CD4-positive, alpha-beta T cell treated with Interleukin-4 for 4 hours (primary cell): Measurements from ENCODE around the gene ATG7.
"Not testable (repeated sequence)": the region's sequence is repeated elsewhere in the genome, so short reads cannot be mapped to it uniquely, and the experiment has no call there.

ENCODE experiments used
- DNase-seq: peaks from one replicate; pipeline ENCODE4 v3.0.0-alpha.2; 2020

Gene ATG7

GRCh38 chr3:11558918-11559815, 287.0 kb downstream of the ATG7 start:
- no peak for DNase-seq

GRCh38 chr3:11559816-11560633, 287.8 kb downstream of the ATG7 start:
- DNase-seq, result no peak

DNA sequence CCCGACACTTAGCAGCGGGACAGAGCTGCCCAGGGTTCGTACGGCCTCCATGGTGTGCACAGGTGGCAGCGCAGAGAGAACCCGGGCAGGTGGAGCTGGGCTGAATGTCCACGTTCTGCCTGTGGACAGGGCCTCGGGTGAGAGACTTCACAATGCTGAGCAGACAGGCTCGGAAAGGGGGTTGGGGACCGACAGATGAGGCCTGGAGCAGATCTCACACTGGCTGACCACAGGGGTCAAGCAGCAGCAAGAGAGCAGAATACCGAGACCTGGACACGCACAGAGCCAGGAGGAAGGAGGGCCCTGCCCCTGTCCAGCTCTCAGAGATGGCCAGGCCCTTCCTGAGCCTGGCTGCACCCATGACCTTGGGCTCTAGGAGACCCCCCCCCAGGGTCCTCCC, 288.5 kb downstream of the ATG7 start:
- DNase-seq, result no peak

DNA sequence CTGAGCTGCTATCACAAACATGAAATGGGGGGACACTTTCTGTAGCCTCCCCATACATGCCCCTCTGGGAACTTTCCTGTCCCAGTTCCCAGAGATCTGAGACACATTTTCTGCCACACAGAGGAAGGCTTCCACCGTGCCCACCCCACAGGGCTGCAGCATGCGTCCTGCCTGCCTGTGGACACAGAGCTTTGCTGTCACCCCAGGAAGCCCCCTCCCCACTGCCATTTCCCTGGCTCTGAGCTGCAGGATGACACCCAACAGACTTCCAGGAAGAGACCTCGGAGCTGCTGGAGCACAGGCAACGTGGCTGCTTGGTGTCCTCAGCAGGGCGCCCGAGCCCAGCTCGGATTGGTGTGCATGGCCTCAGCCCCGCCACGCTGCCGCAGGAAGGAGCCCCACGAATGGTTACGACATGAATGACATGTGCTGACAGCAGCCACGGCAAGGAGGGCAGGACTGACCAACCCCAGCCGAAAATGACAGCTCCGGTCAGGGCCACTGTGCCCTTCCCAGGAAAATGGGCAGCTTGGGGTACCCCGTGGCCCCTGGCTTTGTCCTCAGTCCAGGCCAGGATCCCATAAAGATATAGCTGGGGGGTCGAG, 290.2 kb downstream of the ATG7 start:
- DNase-seq, result no peak

DNA sequence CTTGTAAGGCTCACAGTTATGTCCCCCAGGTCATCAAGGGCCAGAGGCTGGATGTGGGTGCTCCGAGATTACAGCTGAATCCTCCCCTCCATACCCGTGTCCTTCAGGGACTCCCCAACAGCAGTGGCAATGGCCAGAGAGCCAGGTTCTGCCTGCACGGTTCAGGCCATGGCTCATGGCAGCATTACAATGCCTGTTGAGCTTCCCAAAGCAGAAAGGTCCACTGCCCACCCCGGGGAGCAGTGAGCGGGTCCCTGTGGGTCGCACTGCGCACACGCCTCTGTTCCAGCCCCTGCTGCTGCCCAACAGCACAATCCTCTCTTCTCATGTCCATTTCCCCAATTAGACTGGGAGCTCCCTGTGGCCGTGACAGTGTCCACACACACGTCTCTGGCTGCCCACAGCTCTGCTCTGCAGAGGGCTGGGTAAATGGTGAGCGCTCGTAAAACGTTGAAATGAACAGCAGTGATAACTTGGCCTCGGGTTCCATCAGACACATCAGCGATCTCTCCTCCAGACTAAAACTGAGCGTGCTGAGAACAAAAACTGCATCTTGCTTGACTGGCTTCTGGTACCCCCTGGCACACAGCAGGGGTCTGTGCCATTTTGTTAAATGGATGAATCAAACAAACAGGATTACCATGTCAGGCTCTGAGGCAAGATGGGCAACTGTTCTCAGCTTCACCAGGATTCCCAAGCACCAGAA, 291.1 kb downstream of the ATG7 start:
- no peak for DNase-seq

- no peak for DNase-seq
These were observed 291.6 kb downstream of the ATG7 start for GRCh38 chr3:11563865-11564185.

GRCh38 chr3:11564577-11565001, 292.4 kb downstream of the ATG7 start:
- DNase-seq, result no peak

- DNase-seq, result no peak
These were observed 292.9 kb downstream of the ATG7 start for GRCh38 chr3:11565072-11565471.

DNA sequence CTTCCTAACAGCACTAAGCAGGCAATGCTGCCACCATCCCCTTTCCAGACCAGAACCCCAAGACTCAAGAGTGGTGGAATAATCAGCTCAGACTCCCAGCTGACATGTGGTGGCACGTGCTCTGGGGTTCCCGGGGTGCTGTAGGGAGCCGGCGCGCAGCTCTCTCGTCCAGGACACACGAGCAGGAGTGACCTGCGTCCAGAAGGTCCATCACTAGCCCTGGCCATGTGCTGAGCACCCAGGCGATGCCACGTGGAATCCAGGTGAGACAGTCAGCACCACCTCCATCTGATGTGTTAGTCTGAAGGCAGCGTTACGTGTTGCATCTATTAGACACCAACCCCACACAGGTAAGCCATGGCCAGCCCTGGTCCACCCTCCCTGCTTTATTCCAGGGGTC, 293.3 kb downstream of the ATG7 start:
- no peak for DNase-seq

DNA sequence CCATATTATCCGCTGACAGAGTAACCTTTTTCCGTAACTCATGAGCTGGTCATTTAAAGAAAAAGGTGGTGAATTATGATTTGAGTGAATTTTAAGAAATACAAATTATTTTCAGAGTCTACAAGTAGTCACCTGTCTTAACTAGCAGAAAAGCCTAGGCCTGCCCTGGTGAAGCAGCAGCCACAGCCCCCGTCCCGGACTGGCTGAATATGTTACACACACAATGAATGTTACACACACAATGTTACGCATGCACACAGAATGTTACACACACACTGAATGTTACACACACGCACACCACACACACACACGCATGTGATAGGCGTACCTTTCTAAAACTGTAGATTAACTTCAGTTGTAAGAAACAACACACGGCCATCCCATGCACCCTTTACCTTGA, 293.7 kb downstream of the ATG7 start:
- no peak for DNase-seq

- DNase-seq, result no peak
These were observed 294.3 kb downstream of the ATG7 start for GRCh38 chr3:11566478-11566877.

DNA sequence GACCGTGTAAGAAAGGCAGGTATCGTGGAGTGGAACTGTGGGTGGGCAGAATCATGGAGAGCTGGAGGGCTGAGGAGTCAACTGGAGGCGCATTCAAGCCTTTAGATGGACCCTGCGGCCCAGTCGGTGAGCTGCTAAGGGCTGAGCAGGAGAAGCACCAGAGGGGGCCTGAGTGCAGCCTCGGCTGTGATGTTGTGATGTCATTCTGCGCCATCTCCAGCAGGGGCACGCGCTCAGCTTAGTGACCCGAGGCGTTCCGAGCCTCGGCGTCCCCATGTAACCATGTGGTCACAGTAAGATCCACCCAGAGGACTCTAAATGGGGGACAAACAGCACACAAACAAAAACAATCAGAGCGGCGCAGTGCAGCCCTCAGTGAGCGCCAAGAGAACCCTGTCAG, 294.7 kb downstream of the ATG7 start:
- DNase-seq, result no peak

DNA sequence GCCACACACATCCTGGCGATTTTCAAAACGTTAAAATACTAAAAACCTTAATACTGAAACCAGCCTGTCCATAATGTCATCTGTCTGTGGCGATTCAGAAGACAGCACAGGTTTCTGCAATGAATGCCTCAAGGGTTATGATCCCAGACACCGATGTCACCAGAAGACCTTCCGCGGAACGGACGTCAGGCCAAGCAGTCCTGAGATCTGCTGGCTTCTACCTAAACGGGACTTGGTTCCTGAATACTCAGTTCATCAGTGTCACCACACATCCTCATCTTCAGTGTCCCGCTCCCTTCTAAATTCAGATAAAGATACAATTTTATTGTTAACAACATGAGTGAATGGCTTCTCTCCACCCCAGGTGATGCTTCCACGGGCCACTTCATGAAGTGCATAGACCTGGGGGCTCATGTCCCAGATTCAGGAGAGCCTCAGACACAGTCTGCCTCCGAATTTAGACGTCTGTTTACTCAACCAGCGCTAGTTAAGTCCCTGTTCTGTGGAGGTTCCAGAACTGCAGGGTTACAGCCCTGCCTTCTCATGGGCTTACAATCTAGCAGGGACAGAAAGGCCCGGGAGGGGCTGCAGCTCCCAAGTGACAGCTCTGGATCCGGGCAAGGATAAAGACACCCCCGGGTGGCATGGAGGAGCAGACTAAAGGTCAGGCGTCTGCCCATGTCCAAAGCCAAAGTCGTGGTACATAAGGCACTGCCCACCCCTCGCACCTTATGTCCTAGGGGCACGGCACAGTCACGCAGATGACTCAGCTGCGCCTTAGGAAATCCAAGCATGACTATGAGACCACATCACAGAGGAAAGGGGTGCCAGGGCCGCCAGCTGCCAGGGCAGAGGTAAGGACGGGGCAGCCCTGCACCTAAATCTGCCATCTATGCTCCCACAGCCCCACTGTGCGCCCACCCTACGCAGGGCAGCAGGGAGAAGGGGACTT, 295.6 kb downstream of the ATG7 start:
- no peak for DNase-seq

GRCh38 chr3:11568503-11569155, 296.4 kb downstream of the ATG7 start:
- no peak for DNase-seq

- no peak for DNase-seq
These were observed 297.1 kb downstream of the ATG7 start for GRCh38 chr3:11569156-11569741.

GRCh38 chr3:11570251-11570650, 298.1 kb downstream of the ATG7 start:
- DNase-seq, result no peak

GRCh38 chr3:11570789-11571495, 298.7 kb downstream of the ATG7 start:
- DNase-seq, result no peak

- DNase-seq, result not testable (repeated sequence)
These were observed 300.5 kb downstream of the ATG7 start for GRCh38 chr3:11572660-11573059.

DNA sequence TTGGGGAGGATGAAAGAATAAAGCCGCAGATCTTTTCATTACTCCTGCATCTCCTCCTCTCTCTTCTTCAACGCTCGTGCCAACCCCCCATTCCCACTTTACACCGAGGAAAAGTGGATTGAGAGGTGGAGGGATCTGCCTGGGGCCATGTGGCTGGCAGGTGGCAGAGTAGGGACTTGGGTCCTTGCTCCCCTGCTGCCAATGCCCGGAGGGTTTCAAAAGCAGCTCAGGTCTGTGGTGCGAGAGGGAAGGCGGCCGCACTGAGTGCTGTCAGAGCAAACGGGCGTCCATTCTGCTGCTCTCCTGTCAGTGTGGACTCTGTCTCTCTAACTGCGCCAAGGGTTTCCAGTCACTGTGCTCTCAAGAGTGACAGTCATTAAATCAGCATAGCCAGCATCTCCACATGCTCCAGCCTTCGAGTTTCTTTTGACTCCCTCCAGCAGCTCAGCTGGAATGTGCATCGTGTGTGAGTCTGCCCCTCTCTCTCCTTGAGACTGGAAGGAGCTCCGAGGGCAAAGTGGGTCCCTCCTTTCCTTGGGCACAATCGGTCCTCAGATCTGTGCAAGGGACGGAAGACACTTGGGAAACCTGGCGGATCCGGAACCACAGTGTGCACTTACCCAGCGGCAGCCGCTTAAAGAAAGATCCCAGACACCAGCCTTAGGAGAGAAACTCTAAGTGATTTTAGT, 302.9 kb downstream of the ATG7 start:
- DNase-seq, result no peak

GRCh38 chr3:11575677-11576076, 303.5 kb downstream of the ATG7 start:
- no peak for DNase-seq
